NCI-H128 (cell line): Measurements from ENCODE around the gene XPO5.

Experiments
- DNase-seq: peaks from one replicate; lab custom pipeline; 2025; ENCODE audit not compliant: unreplicated experiment; lab: John Stamatoyannopoulos, UW

XPO5 gene

GRCh38 chr6:43472515-43472914, 103.3 kb downstream of the XPO5 start:
- no peak for DNase-seq
